SK-N-SH (cell line): Measurements from ENCODE around the gene CX3CR1. TPM values are rescaled to one million over a fixed set of nuclear protein-coding genes. Genes with fewer than 3 reads are reported as not detected.

ENCODE experiments used
- CTCF ChIA-PET: fragments of 300-600, 350-600 bp; formaldehyde crosslinking; extraction: SDS; loops from one replicate; lab custom pipeline; 2021; lab: Yijun Ruan, JAX
- POLR2A ChIA-PET: fragments of 350-600 bp; sonication (Branson Sonifier 250); formaldehyde crosslinking; extraction: SDS; loops from one replicate; lab custom pipeline; 2020; ENCODE audit warnings: antibody characterized with exemption, inconsistent platforms; lab: Yijun Ruan, JAX
- DNase-seq: peaks from one replicate; pipeline ENCODE4 v3.0.0; 2012
- H2AFZ ChIP-seq: fragments of 200-600 bp; sonication (generic); 2 replicates; pipeline ENCODE4 v1.8.1; 2016; ENCODE audit warnings: antibody characterized with exemption, mild to moderate bottlenecking, low read depth
- H3F3A ChIP-seq: fragments of 200-600 bp; sonication (generic); replicated peaks from 2 replicates; pipeline ENCODE3; 2016; ENCODE audit warnings: antibody characterized with exemption, mild to moderate bottlenecking; ENCODE audit not compliant: insufficient read depth
- H3K27ac ChIP-seq, 2 experiments: fragments of 200-500 bp in 1 of 2; fragments of 200-600 bp in 1 of 2; sonication (Bioruptor generic) in 1 of 2; sonication (generic), shearing (Covaris generic) in 1 of 2; 2 replicates each; pipeline versions ENCODE4 v1.5.1 to v1.6.1; 2014 to 2016; ENCODE audit warnings: low read depth in 2 of 2, inconsistent platforms in 1 of 2, low read length in 1 of 2, mild to moderate bottlenecking in 1 of 2, mixed read lengths in 1 of 2
- H3K27me3 ChIP-seq: fragments of 200-600 bp; sonication (generic), shearing (Covaris generic); 2 replicates; pipeline ENCODE4 v1.6.1; 2016; ENCODE audit warnings: mixed run types; ENCODE audit not compliant: insufficient read depth
- H3K36me3 ChIP-seq, 2 experiments: fragments of 200-500 bp in 1 of 2; fragments of 200-600 bp in 1 of 2; sonication (Bioruptor generic) in 1 of 2; sonication (generic) in 1 of 2; replicated peaks in 1 of 2; 2 replicates each; pipeline versions ENCODE3 to v1.5.1; 2014 to 2016; ENCODE audit warnings: low read length in 1 of 2, mild to moderate bottlenecking in 1 of 2; ENCODE audit not compliant: insufficient read depth in 2 of 2, control insufficient read depth in 1 of 2
- H3K4me1 ChIP-seq, 2 experiments: fragments of 200-500 bp in 1 of 2; fragments of 200-600 bp in 1 of 2; sonication (Bioruptor generic) in 1 of 2; sonication (generic), shearing (Covaris generic) in 1 of 2; 2 replicates each; pipeline versions ENCODE4 v1.5.1 to v1.6.1; 2014 to 2016; ENCODE audit warnings: low read depth in 1 of 2, low read length in 1 of 2, mixed run types in 1 of 2; ENCODE audit not compliant: insufficient read depth in 2 of 2, control insufficient read depth in 1 of 2
- H3K4me2 ChIP-seq: fragments of 200-600 bp; sonication (generic), shearing (Covaris generic); 2 replicates; pipeline ENCODE4 v1.6.1; 2017; ENCODE audit warnings: mixed run types
- H3K4me3 ChIP-seq, 2 experiments: fragments of 200-500 bp in 1 of 2; fragments of 200-600 bp in 1 of 2; sonication (Bioruptor generic) in 1 of 2; sonication (generic), shearing (Covaris generic) in 1 of 2; 2 replicates each; pipeline versions ENCODE4 v1.5.1 to v1.8.1; 2014 to 2016; ENCODE audit warnings: low read depth in 2 of 2, inconsistent platforms in 1 of 2, low read length in 1 of 2, mild to moderate bottlenecking in 1 of 2, mixed read lengths in 1 of 2, moderate library complexity in 1 of 2
- H3K79me2 ChIP-seq: fragments of 200-600 bp; sonication (generic); 2 replicates; pipeline ENCODE4 v1.8.1; 2017; ENCODE audit warnings: mild to moderate bottlenecking; ENCODE audit not compliant: insufficient read depth
- H3K9ac ChIP-seq: fragments of 200-600 bp; sonication (generic); 2 replicates; pipeline ENCODE4 v1.6.1; 2017; ENCODE audit warnings: mixed run types
- H3K9me2 ChIP-seq: fragments of 200-600 bp; sonication (generic); 2 replicates; pipeline ENCODE4 v1.6.1; 2017; ENCODE audit warnings: mixed run types
- H3K9me3 ChIP-seq: fragments of 200-600 bp; sonication (generic); 2 replicates; pipeline ENCODE4 v1.6.1; 2017; ENCODE audit warnings: mixed run types, mild to moderate bottlenecking, moderate library complexity
- H4K20me1 ChIP-seq: fragments of 200-600 bp; sonication (generic); 2 replicates; pipeline ENCODE4 v1.6.1; 2017; ENCODE audit warnings: mild to moderate bottlenecking, mixed run types; ENCODE audit not compliant: insufficient read depth
- CHD2 ChIP-seq: fragments of 150-350 bp; IDR thresholded peaks from 2 replicates; pipeline ENCODE4 v1.6.1; 2018; ENCODE audit warnings: low read length; ENCODE audit not compliant: partially characterized antibody
- ELF1 ChIP-seq: IDR thresholded peaks from 2 replicates; pipeline ENCODE4 v1.4.0; 2012
- EZH2phosphoT487 ChIP-seq: fragments of 200-600 bp; sonication (generic); IDR thresholded peaks from 2 replicates; pipeline ENCODE4 v1.6.1; 2017; ENCODE audit warnings: low read depth, mixed run types, mild to moderate bottlenecking, antibody characterized with exemption, moderate library complexity, borderline replicate concordance
- FOXM1 ChIP-seq: IDR thresholded peaks from 2 replicates; pipeline ENCODE4 v1.4.0; 2012; ENCODE audit warnings: low read depth, mild to moderate bottlenecking
- GABPA ChIP-seq: IDR thresholded peaks from 2 replicates; pipeline ENCODE4 v1.4.0; 2012; ENCODE audit warnings: low read depth, mild to moderate bottlenecking
- GATA2 ChIP-seq: sonication (generic); formaldehyde crosslinking; IDR thresholded peaks from 2 replicates; pipeline ENCODE4 v1.5.0; 2020; ENCODE audit warnings: mild to moderate bottlenecking, missing genetic modification reagents
- JUND ChIP-seq: IDR thresholded peaks from 2 replicates; pipeline ENCODE4 v1.4.0; 2012
- MAX ChIP-seq: IDR thresholded peaks from 2 replicates; pipeline ENCODE4 v1.4.0; 2012; ENCODE audit warnings: low read depth
- MXI1 ChIP-seq: IDR thresholded peaks from 2 replicates; pipeline ENCODE4 v1.6.1; 2012; ENCODE audit warnings: mild to moderate bottlenecking, low read depth, low read length, improper control_type of control experiment
- RCOR1 ChIP-seq: fragments of 150-350 bp; IDR thresholded peaks from 2 replicates; pipeline ENCODE4 v1.6.1; 2017; ENCODE audit warnings: antibody characterized with exemption, low read length
- RFX5 ChIP-seq: IDR thresholded peaks from 2 replicates; pipeline ENCODE4 v1.6.1; 2012; ENCODE audit warnings: mild to moderate bottlenecking, improper control_type of control experiment, low read length
- TCF12 ChIP-seq: IDR thresholded peaks from 2 replicates; pipeline ENCODE4 v1.4.0; 2012
- USF1 ChIP-seq: IDR thresholded peaks from 2 replicates; pipeline ENCODE4 v1.4.0; 2012; ENCODE audit warnings: low read depth, borderline replicate concordance
- YY1 ChIP-seq: IDR thresholded peaks from 2 replicates; pipeline ENCODE4 v1.4.0; 2012; ENCODE audit warnings: low read depth, mild to moderate bottlenecking
- WGBS: methylation state at CpG from one replicate; pipeline ENCODE4 v1.1.6; 2017; ENCODE audit warnings: low lambda C conversion rate; 5-methylcytosine and 5-hydroxymethylcytosine counted together
- polyA plus RNA-seq, 3 experiments: library from polyadenylated mRNA; depleted of rRNA; stranded (reverse); fragments of >200 nt; gene quantifications; 2 replicates each; pipeline ENCODE4 v1.2.3, GENCODE V29; 2012
- TF ChIP-seq, protein P1 (sequence below): IDR thresholded peaks from 2 replicates; pipeline ENCODE4; 2012
- TF ChIP-seq, protein P2 (sequence below): fragments of 150-350 bp; IDR thresholded peaks from 2 replicates; pipeline ENCODE4 v1.6.1; 2016; ENCODE audit warnings: mild to moderate bottlenecking, low read depth, low read length

The CX3CR1 gene
- polyA plus RNA-seq, 1 of the 3 experiments (the other 2 are of a cell fraction), result not detected

DNA sequence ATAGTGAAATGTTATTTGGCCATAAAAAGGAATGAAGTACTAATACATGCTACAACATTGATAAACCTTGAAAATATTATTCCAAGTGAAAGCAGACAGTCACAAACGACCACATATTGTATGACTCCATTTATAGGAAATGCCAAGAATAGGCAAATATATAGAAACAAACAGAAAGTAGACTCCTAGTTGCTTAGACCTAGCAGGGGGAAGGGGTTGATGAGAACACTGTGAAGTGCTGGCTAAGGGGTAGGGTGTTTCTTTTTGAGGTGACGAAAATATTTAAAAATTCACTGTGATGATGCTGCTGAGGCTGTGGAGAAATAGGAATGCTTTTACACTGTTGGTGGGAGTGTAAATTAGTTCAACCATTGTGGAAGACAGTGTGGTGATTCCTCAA, 56.9 kb downstream of the CX3CR1 start:
- H4K20me1 ChIP-seq, result no peaks in the 10 kb centered on the region
- no peaks in the 10 kb centered on the region for H3F3A ChIP-seq
- H3K36me3 ChIP-seq, result no peaks in the 10 kb centered on the region
- H3K4me3 ChIP-seq, result no peak overlapping the region
- H3K27me3 ChIP-seq, result peaks cover 8% of the 10 kb centered on the region; the same call in 1 of the 2 replicates
- POLR2A ChIA-PET, result no interaction called here
- H3K9me2 ChIP-seq, result no peaks in the 10 kb centered on the region
- WGBS, result 35% methylated on average over 2 of the region's 2 CpGs
- H3K9me3 ChIP-seq, result no peaks in the 10 kb centered on the region
- no peak overlapping the region for H3K9ac ChIP-seq
- H3K4me2 ChIP-seq, result no peak overlapping the region
- H3K79me2 ChIP-seq, result no peaks in the 10 kb centered on the region
- no peak overlapping the region for H3K27ac ChIP-seq
- TF ChIP-seq, protein P1, sequence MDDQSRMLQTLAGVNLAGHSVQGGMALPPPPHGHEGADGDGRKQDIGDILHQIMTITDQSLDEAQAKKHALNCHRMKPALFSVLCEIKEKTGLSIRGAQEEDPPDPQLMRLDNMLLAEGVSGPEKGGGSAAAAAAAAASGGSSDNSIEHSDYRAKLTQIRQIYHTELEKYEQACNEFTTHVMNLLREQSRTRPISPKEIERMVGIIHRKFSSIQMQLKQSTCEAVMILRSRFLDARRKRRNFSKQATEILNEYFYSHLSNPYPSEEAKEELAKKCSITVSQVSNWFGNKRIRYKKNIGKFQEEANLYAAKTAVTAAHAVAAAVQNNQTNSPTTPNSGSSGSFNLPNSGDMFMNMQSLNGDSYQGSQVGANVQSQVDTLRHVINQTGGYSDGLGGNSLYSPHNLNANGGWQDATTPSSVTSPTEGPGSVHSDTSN, result no peak
- TF ChIP-seq, protein P2, sequence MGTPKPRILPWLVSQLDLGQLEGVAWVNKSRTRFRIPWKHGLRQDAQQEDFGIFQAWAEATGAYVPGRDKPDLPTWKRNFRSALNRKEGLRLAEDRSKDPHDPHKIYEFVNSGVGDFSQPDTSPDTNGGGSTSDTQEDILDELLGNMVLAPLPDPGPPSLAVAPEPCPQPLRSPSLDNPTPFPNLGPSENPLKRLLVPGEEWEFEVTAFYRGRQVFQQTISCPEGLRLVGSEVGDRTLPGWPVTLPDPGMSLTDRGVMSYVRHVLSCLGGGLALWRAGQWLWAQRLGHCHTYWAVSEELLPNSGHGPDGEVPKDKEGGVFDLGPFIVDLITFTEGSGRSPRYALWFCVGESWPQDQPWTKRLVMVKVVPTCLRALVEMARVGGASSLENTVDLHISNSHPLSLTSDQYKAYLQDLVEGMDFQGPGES, result no peak
- TF ChIP-seq EZH2phosphoT487, result no peak
- no peak for TF ChIP-seq RCOR1
- TF ChIP-seq MAX, result no peak
- no peak for TF ChIP-seq JUND
- H2AFZ ChIP-seq, result no peak overlapping the region
- CTCF ChIA-PET, result no interaction called here
- no peaks in the 10 kb centered on the region; a peak in 1 of 4 replicates for H3K4me1 ChIP-seq
- no peak for DNase-seq

GRCh38 chr3:39222462-39222861, 57.4 kb downstream of the CX3CR1 start:
- no peak overlapping the region for H3K4me2 ChIP-seq
- H3F3A ChIP-seq, result no peaks in the 10 kb centered on the region
- H3K9me2 ChIP-seq, result no peaks in the 10 kb centered on the region
- H3K4me3 ChIP-seq, result no peak overlapping the region
- H3K27ac ChIP-seq, result no peak overlapping the region
- H3K79me2 ChIP-seq, result no peaks in the 10 kb centered on the region
- no peak overlapping the region for H2AFZ ChIP-seq
- CTCF ChIA-PET, result no interaction called here
- no peak overlapping the region for H3K9ac ChIP-seq
- TF ChIP-seq GABPA (no peak), FOXM1 (no peak), USF1 (no peak), EZH2phosphoT487 (no peak), TCF12 (no peak), YY1 (no peak), GATA2 (CRISPR knock-in tag) (no peak), RFX5 (no peak), MXI1 (no peak), CHD2 (no peak), ELF1 (no peak)
- no peaks in the 10 kb centered on the region for H4K20me1 ChIP-seq
- H3K36me3 ChIP-seq, result no peaks in the 10 kb centered on the region
- no peak for DNase-seq
- 9% methylated on average over 1 of the region's 1 CpG for WGBS
- no peaks in the 10 kb centered on the region for H3K9me3 ChIP-seq
- H3K4me1 ChIP-seq, result no peaks in the 10 kb centered on the region; a peak in 1 of 4 replicates
- peaks cover 8% of the 10 kb centered on the region; the same call in 1 of the 2 replicates for H3K27me3 ChIP-seq
- POLR2A ChIA-PET, result no interaction called here
